OCI-LY7 (cell line): Measurements from ENCODE around the gene DOLPP1.

Experiments used
- EZH2phosphoT487 ChIP-seq: fragments of 200-600 bp; sonication (generic); IDR thresholded peaks from 2 replicates; pipeline ENCODE4 v1.6.1; 2018; ENCODE audit warnings: low read depth, borderline replicate concordance, mild to moderate bottlenecking, mixed run types, antibody characterized with exemption, low read length, moderate library complexity, mixed read lengths
- TF ChIP-seq, protein P1 (sequence below): fragments of 200-600 bp; sonication (generic); conservative IDR thresholded peaks from 2 replicates; pipeline ENCODE4 v1.5.1; 2014; ENCODE audit warnings: mild to moderate bottlenecking, antibody characterized with exemption, low read length, moderate library complexity, mixed read lengths

DNA sequence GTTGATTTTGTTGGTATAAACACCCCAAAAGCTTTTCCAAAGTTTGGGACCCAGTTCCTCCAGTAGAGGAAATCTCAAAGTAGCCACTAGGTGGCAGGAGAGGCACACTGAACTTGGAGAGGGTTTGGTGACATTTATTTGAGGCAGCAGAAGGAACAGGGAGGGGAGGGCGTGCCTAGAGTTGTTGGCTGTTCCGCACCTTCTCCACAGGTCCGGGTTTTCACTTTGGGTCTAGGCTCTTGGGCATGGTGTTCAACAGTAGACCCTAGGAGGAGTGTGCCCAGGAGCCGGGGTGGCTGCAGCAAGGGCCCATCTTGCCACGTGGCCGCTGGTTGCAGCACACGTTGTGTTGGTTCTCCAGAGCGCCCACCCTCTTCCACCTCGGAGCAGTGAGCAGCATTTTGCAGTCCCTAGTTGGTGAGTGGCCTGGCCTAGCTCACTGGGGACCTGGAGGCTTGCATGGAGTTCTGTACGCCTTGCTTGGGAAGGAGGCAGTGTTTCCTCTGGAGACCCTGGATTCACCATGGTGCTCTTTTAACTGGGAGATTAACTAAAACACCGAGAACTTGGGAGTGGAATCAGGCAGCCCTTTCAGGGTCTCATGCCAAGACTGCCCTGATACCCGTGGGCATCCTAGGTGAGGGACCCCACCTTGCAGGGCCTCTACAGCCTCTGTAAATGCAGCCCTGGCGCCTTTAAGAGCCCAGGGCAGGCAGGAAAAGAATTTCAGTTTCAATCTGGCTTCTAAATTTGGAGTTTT lies 58.5 kb downstream of the DOLPP1 start:
- TF ChIP-seq, protein P1, sequence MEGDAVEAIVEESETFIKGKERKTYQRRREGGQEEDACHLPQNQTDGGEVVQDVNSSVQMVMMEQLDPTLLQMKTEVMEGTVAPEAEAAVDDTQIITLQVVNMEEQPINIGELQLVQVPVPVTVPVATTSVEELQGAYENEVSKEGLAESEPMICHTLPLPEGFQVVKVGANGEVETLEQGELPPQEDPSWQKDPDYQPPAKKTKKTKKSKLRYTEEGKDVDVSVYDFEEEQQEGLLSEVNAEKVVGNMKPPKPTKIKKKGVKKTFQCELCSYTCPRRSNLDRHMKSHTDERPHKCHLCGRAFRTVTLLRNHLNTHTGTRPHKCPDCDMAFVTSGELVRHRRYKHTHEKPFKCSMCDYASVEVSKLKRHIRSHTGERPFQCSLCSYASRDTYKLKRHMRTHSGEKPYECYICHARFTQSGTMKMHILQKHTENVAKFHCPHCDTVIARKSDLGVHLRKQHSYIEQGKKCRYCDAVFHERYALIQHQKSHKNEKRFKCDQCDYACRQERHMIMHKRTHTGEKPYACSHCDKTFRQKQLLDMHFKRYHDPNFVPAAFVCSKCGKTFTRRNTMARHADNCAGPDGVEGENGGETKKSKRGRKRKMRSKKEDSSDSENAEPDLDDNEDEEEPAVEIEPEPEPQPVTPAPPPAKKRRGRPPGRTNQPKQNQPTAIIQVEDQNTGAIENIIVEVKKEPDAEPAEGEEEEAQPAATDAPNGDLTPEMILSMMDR, result peak; percentile 97
- no peak for TF ChIP-seq EZH2phosphoT487
